ENCODE results near the gene BMPR1A.

BMPR1A gene

DNA sequence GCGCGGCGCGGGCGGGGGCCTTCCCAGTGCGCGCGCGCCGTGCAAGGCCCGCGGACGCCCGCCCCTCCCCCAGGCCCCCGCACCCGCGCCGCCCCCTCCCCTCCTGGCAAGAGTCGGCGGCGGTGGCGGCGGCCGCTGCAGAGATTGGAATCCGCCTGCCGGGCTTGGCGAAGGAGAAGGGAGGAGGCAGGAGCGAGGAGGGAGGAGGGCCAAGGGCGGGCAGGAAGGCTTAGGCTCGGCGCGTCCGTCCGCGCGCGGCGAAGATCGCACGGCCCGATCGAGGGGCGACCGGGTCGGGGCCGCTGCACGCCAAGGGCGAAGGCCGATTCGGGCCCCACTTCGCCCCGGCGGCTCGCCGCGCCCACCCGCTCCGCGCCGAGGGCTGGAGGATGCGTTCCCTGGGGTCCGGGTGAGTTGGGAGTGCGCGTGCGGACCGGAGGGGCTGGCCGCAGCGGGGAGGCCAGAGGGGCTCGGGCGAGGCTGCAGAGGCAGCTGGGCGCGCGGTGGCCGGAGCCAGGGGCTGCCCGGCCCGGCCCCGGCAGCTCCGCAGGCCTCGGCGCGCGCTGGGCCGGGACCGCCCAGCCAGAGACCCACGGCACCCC, at the start of gene BMPR1A:
BMPR1A (plus strand) TSS at position 109 of the 602 bp plus-strand sequence. CDS start 119,400 bp downstream, outside the sequence.
- peak within 1 kb of the TSS; percentile 83 for H3K4me3 ChIP-seq (replicated peaks; ENCODE audit: low read depth, low read length)
- TF ChIP-seq, protein P1, sequence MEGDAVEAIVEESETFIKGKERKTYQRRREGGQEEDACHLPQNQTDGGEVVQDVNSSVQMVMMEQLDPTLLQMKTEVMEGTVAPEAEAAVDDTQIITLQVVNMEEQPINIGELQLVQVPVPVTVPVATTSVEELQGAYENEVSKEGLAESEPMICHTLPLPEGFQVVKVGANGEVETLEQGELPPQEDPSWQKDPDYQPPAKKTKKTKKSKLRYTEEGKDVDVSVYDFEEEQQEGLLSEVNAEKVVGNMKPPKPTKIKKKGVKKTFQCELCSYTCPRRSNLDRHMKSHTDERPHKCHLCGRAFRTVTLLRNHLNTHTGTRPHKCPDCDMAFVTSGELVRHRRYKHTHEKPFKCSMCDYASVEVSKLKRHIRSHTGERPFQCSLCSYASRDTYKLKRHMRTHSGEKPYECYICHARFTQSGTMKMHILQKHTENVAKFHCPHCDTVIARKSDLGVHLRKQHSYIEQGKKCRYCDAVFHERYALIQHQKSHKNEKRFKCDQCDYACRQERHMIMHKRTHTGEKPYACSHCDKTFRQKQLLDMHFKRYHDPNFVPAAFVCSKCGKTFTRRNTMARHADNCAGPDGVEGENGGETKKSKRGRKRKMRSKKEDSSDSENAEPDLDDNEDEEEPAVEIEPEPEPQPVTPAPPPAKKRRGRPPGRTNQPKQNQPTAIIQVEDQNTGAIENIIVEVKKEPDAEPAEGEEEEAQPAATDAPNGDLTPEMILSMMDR (IDR thresholded peaks at IDR 0.05; ENCODE audit: low read length, missing control alignments) = no peak
- peak; percentile 91 for DNase-seq (ENCODE audit: low read depth)

DNA sequence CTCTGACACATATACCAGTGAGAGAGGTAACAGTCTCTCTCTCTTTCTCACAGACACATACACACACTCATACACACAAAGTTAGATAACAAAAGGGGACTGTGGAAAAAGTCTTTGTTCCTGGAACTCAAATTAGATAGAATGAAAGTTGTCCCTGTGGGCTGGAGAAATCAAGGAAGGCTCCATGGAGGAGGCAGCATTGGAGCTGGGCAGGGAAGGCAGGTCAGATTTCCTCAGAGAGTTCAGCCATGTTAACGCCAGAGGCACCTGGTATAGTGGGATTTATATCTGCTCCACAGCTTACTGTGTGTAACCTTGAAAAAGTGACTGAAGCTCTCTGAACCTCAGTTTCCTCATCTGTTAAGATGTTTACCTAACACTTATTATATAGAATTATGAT, 49.4 kb upstream of the BMPR1A start:
- DNase-seq (ENCODE audit: low read depth) = no peak
- no peak overlapping the region for H3K4me3 ChIP-seq (replicated peaks; ENCODE audit: low read depth, low read length)
- TF ChIP-seq, protein P1 (IDR thresholded peaks at IDR 0.05; ENCODE audit: low read length, missing control alignments) = no peak

DNA sequence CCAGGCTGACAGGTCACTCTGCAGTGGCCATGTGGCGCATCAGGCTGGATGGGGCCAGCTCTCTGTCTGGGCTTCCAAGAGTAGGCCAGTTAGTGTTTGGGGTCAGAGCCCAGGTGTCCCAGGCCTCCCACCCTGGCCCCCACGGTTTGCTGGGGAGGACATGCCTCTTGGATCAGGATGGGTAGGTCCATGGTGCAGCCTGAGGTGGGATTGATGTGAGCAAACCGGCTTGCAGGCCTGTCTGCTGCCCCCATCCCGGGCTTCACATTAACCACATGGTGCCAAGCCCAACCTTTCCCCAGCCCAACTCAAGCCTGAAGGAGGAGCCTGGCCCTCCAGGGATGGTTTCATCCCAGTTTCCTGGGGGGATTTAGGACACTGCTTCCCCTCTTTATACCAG, 48.9 kb upstream of the BMPR1A start:
- no peak for DNase-seq (ENCODE audit: low read depth)
- TF ChIP-seq, protein P1 (IDR thresholded peaks at IDR 0.05; ENCODE audit: low read length, missing control alignments) = no peak
- no peak overlapping the region for H3K4me3 ChIP-seq (replicated peaks; ENCODE audit: low read depth, low read length)

DNA sequence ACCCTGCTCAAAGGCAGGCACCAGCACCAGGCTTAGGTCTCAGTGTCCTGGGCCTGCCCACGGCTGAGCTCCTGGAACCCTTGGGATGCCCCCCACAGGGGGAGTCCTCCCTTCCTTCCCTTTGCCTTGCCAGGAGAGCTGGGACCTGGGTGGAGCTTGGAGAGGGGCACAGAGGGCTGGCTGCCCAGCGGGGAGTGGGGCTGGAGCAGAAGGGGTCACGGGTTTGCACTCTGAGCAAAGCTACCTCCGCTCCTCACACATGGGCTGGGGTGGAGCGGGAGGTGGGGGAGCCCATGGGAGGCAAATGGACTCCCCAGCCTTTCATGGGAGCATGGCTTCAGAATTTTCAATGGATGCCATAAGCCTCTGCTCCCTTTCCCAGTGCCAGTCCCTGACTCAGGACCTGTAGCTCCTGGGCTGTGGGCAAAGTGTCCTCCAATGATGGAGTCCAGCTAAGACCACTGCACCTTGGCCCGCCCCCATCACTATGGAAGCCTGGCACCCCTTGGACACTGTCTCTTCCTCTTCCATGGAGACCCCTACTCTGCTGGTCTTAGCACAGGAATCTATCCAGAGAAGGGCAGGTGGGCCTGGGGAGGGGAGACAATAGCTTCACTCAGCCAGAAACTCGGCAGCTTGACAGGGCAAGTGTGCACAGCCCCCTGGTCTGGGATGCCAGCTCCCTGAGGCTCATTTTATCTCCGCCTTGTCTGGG, 48.2 kb upstream of the BMPR1A start:
- no peak overlapping the region for H3K4me3 ChIP-seq (replicated peaks; ENCODE audit: low read depth, low read length)
- TF ChIP-seq, protein P1 (IDR thresholded peaks at IDR 0.05; ENCODE audit: low read length, missing control alignments) = no peak
- no peak for DNase-seq (ENCODE audit: low read depth)

DNA sequence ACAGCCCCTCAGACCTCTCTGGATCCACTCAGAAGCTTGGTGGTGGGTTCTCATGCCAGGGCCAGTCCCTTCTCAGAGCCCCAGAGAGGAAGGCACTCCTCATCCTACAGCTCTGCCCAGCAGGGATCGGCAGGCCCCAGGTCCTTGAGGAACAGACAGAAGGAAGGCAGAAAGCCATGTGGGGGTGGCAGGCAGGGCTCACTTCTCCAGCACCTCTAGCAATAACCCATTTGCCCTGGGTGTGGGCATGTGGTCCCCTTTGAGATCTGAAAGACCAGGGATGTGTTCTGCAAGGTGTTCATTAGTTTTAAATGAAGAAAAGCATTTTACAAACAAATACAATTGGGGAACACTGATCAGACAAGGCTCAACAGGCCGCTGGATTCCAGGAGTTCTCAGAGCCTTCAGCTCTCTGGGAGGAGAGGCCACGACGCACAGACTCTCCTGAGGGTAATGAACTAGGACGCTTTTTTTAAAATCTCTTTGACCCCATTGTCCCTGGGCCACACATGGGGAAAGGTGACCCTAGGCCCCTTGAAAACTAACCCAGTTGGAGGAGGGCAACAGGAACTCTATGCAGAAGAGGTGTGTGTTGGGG, 47.5 kb upstream of the BMPR1A start:
- H3K4me3 ChIP-seq (replicated peaks; ENCODE audit: low read depth, low read length) = no peak overlapping the region
- TF ChIP-seq, protein P1 (IDR thresholded peaks at IDR 0.05; ENCODE audit: low read length, missing control alignments) = no peak

DNA sequence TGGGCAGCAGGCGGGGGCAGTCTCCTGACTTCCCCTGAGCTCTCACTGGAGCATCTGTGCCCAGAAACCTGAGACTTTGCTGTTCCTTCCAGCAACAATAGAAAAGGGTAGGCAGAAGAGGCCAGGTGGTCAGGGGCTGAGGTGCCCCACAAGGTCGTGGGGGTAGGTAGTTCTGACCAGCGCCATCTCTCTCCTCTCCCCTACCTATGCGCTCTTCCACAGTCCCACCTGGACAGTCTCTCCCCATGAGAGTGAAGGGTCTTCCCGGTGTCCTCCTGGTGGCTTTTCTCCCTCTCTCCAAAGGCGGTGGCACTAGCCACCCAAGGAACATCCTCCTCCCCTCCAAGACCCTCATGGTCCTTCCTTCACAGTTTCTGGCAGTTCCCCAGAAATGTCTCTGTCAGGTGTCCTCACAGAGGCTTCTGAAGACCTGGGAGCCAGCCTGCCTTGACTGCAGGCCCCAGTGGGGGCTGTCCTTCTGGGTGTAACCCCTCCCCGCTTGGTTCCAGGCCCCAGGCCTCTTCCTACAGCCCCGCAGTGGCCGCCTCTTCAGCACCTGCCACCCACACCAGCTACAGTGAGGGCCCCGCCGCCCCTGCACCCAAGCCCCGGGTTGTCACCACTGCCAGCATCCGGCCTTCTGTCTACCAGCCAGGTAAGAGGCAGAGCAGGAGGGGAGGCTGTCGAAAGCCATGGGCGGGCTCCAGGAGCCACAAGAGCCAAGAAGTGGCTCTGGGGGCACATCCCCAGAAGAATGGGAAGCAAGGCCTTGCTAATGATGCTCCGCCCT, 46.8 kb upstream of the BMPR1A start:
- no peak for DNase-seq (ENCODE audit: low read depth)
- no peak overlapping the region for H3K4me3 ChIP-seq (replicated peaks; ENCODE audit: low read depth, low read length)
- TF ChIP-seq, protein P1 (IDR thresholded peaks at IDR 0.05; ENCODE audit: low read length, missing control alignments) = no peak

More for the DNA sequence above, 47.5 kb upstream of the BMPR1A start:
- no peak for DNase-seq (ENCODE audit: low read depth)
